ENCODE data around the gene RPS6KA2. TPM values are rescaled to one million over a fixed set of nuclear protein-coding genes. Genes with fewer than 3 reads are reported as not detected.

The RPS6KA2 gene
- total RNA-seq, 1 donor, result 2.4 TPM

- Histone ChIP-seq H3K4me3 (ENCODE audit: low read length) (no peak overlapping the region), H3K9me3 (ENCODE audit: low read depth, low read length) (no peaks in the 10 kb centered on the region), H3K27me3 (ENCODE audit: insufficient read depth, low read length) (peaks cover 2% of the 10 kb centered on the region), H3K4me1 (ENCODE audit: insufficient read depth, low read length) (no peaks in the 10 kb centered on the region)
These were observed 8.8 kb downstream of the RPS6KA2 start for GRCh38 chr6:166618251-166618650.

- Histone ChIP-seq H3K27me3 (ENCODE audit: insufficient read depth, low read length) (no peaks in the 10 kb centered on the region), H3K4me1 (ENCODE audit: insufficient read depth, low read length) (no peaks in the 10 kb centered on the region), H3K4me3 (ENCODE audit: low read length) (no peak overlapping the region), H3K9me3 (ENCODE audit: low read depth, low read length) (no peaks in the 10 kb centered on the region)
These were observed 9.7 kb downstream of the RPS6KA2 start for GRCh38 chr6:166617359-166617758.

GRCh38 chr6:166616261-166617238, 10.5 kb downstream of the RPS6KA2 start:
- no peaks in the 10 kb centered on the region for H3K4me1 ChIP-seq (ENCODE audit: insufficient read depth, low read length)
- no peaks in the 10 kb centered on the region for H3K27me3 ChIP-seq (ENCODE audit: insufficient read depth, low read length)
- H3K4me3 ChIP-seq (ENCODE audit: low read length), result no peak overlapping the region
- H3K9me3 ChIP-seq (ENCODE audit: low read depth, low read length), result no peaks in the 10 kb centered on the region

- Histone ChIP-seq H3K27me3 (ENCODE audit: insufficient read depth, low read length) (no peaks in the 10 kb centered on the region), H3K4me3 (ENCODE audit: low read length) (no peak overlapping the region), H3K4me1 (ENCODE audit: insufficient read depth, low read length) (no peaks in the 10 kb centered on the region), H3K9me3 (ENCODE audit: low read depth, low read length) (no peaks in the 10 kb centered on the region)
These were observed 11.8 kb downstream of the RPS6KA2 start for GRCh38 chr6:166615059-166615770.

- Histone ChIP-seq H3K9me3 (ENCODE audit: low read depth, low read length) (no peaks in the 10 kb centered on the region), H3K4me1 (ENCODE audit: insufficient read depth, low read length) (no peaks in the 10 kb centered on the region), H3K27me3 (ENCODE audit: insufficient read depth, low read length) (no peaks in the 10 kb centered on the region), H3K4me3 (ENCODE audit: low read length) (no peak overlapping the region)
These were observed 12.5 kb downstream of the RPS6KA2 start for GRCh38 chr6:166614589-166614988.

- Histone ChIP-seq H3K9me3 (ENCODE audit: low read depth, low read length) (no peaks in the 10 kb centered on the region), H3K4me1 (ENCODE audit: insufficient read depth, low read length) (no peaks in the 10 kb centered on the region)
These were observed 12.9 kb downstream of the RPS6KA2 start for GRCh38 chr6:166614171-166614583.

GRCh38 chr6:166613027-166613426, 14.0 kb downstream of the RPS6KA2 start:
- no peak overlapping the region for H3K4me3 ChIP-seq (ENCODE audit: low read length)
- no peaks in the 10 kb centered on the region for H3K27me3 ChIP-seq (ENCODE audit: insufficient read depth, low read length)
- no peaks in the 10 kb centered on the region for H3K4me1 ChIP-seq (ENCODE audit: insufficient read depth, low read length)
- no peaks in the 10 kb centered on the region for H3K9me3 ChIP-seq (ENCODE audit: low read depth, low read length)

More at GRCh38 chr6:166614171-166614583, 12.9 kb downstream of the RPS6KA2 start:
- no peak overlapping the region for H3K4me3 ChIP-seq (ENCODE audit: low read length)
- H3K27me3 ChIP-seq (ENCODE audit: insufficient read depth, low read length), result no peaks in the 10 kb centered on the region

GRCh38 chr6:166612471-166612881, 14.6 kb downstream of the RPS6KA2 start:
- Histone ChIP-seq H3K9me3 (ENCODE audit: low read depth, low read length) (no peaks in the 10 kb centered on the region), H3K4me3 (ENCODE audit: low read length) (no peak overlapping the region), H3K4me1 (ENCODE audit: insufficient read depth, low read length) (no peaks in the 10 kb centered on the region), H3K27me3 (ENCODE audit: insufficient read depth, low read length) (no peaks in the 10 kb centered on the region)

GRCh38 chr6:166611631-166612030, 15.4 kb downstream of the RPS6KA2 start:
- Histone ChIP-seq H3K27me3 (ENCODE audit: insufficient read depth, low read length) (no peaks in the 10 kb centered on the region), H3K4me3 (ENCODE audit: low read length) (no peak overlapping the region), H3K4me1 (ENCODE audit: insufficient read depth, low read length) (no peaks in the 10 kb centered on the region), H3K9me3 (ENCODE audit: low read depth, low read length) (no peaks in the 10 kb centered on the region)

- H3K27me3 ChIP-seq (ENCODE audit: insufficient read depth, low read length), result no peaks in the 10 kb centered on the region
- no peak overlapping the region for H3K4me3 ChIP-seq (ENCODE audit: low read length)
- no peaks in the 10 kb centered on the region for H3K9me3 ChIP-seq (ENCODE audit: low read depth, low read length)
- H3K4me1 ChIP-seq (ENCODE audit: insufficient read depth, low read length), result no peaks in the 10 kb centered on the region
These were observed 17.0 kb downstream of the RPS6KA2 start for GRCh38 chr6:166610069-166610468.

- H3K9me3 ChIP-seq (ENCODE audit: low read depth, low read length), result no peaks in the 10 kb centered on the region
- H3K4me1 ChIP-seq (ENCODE audit: insufficient read depth, low read length), result no peaks in the 10 kb centered on the region
- H3K27me3 ChIP-seq (ENCODE audit: insufficient read depth, low read length), result no peaks in the 10 kb centered on the region
- no peak overlapping the region for H3K4me3 ChIP-seq (ENCODE audit: low read length)
These were observed 18.3 kb downstream of the RPS6KA2 start for GRCh38 chr6:166608774-166609173.

GRCh38 chr6:166605752-166606151, 21.3 kb downstream of the RPS6KA2 start:
- no peak overlapping the region for H3K4me3 ChIP-seq (ENCODE audit: low read length)

GRCh38 chr6:166604911-166605310, 22.1 kb downstream of the RPS6KA2 start:
- peaks cover under 1% of the 10 kb centered on the region for H3K4me1 ChIP-seq (ENCODE audit: insufficient read depth, low read length)
- no peaks in the 10 kb centered on the region for H3K27me3 ChIP-seq (ENCODE audit: insufficient read depth, low read length)
- H3K4me3 ChIP-seq (ENCODE audit: low read length), result no peak overlapping the region
- H3K9me3 ChIP-seq (ENCODE audit: low read depth, low read length), result no peaks in the 10 kb centered on the region

More at GRCh38 chr6:166605752-166606151, 21.3 kb downstream of the RPS6KA2 start:
- Histone ChIP-seq H3K9me3 (ENCODE audit: low read depth, low read length) (no peaks in the 10 kb centered on the region), H3K27me3 (ENCODE audit: insufficient read depth, low read length) (no peaks in the 10 kb centered on the region), H3K4me1 (ENCODE audit: insufficient read depth, low read length) (no peaks in the 10 kb centered on the region)

GRCh38 chr6:166604328-166604727, 22.7 kb downstream of the RPS6KA2 start:
- Histone ChIP-seq H3K9me3 (ENCODE audit: low read depth, low read length) (no peaks in the 10 kb centered on the region), H3K27me3 (ENCODE audit: insufficient read depth, low read length) (no peaks in the 10 kb centered on the region), H3K4me3 (ENCODE audit: low read length) (no peak overlapping the region), H3K4me1 (ENCODE audit: insufficient read depth, low read length) (peaks cover 6% of the 10 kb centered on the region)

GRCh38 chr6:166603043-166603690, 23.9 kb downstream of the RPS6KA2 start:
- no peaks in the 10 kb centered on the region for H3K27me3 ChIP-seq (ENCODE audit: insufficient read depth, low read length)
- no peak overlapping the region for H3K4me3 ChIP-seq (ENCODE audit: low read length)
- H3K9me3 ChIP-seq (ENCODE audit: low read depth, low read length), result no peaks in the 10 kb centered on the region

More at GRCh38 chr6:166603043-166603690, 23.9 kb downstream of the RPS6KA2 start:
- peaks cover 18% of the 10 kb centered on the region for H3K4me1 ChIP-seq (ENCODE audit: insufficient read depth, low read length)

All from mononuclear cell (primary cell).